ENCODE results near the gene RAB31. TPM values are rescaled to one million over a fixed set of nuclear protein-coding genes. Genes with fewer than 3 reads are reported as not detected.

Gene RAB31
- total RNA-seq, 1 experiment from 2014 or later: 9.5 TPM

- no peak for DNase-seq
- POLR2A ChIA-PET: no interaction called here
- Histone ChIP-seq H3K36me3 (ENCODE audit: control insufficient read depth, insufficient read depth, low read length) (no peaks in the 10 kb centered on the region), H3K9me3 (no peaks in the 10 kb centered on the region), H3K4me3 (ENCODE audit: low read depth, low read length) (no peak overlapping the region), H3K4me1 (no peaks in the 10 kb centered on the region), H3K27me3 (replicated peaks; ENCODE audit: control insufficient read depth, insufficient read depth, low read length) (no peaks in the 10 kb centered on the region)
- Mint-ChIP-seq H3K27ac (ENCODE audit: unreplicated experiment) (no peak overlapping the region), H3K36me3 (ENCODE audit: insufficient read depth, unreplicated experiment) (peaks cover 7% of the 10 kb centered on the region), H3K27me3 (ENCODE audit: insufficient read depth, unreplicated experiment) (no peaks in the 10 kb centered on the region), H3K9me3 (ENCODE audit: unreplicated experiment) (no peaks in the 10 kb centered on the region), H3K4me3 (ENCODE audit: unreplicated experiment) (no peak overlapping the region), H3K4me1 (ENCODE audit: low read depth, unreplicated experiment) (peaks cover 10% of the 10 kb centered on the region)
- CTCF ChIA-PET: no interaction called here
- intact Hi-C loops (cut with micrococcal nuclease; ENCODE audit: unreplicated experiment): no loop called here
- no TSS peak for BruUV-seq (replicated peaks)
- TF ChIP-seq CTCF (IDR thresholded peaks at IDR 0.05; ENCODE audit: insufficient read depth in 1 of 2, low read depth in 1 of 2, low read length in 1 of 2, severe bottlenecking in 1 of 2, unreplicated experiment in 1 of 2): no peak
These were observed 138.2 kb downstream of the RAB31 start for GRCh38 chr18:9846162-9846925.

GRCh38 chr18:9848170-9848879 lies 140.2 kb downstream of the RAB31 start:
- Mint-ChIP-seq H3K4me3 (ENCODE audit: unreplicated experiment) (no peak overlapping the region), H3K4me1 (ENCODE audit: low read depth, unreplicated experiment) (peaks cover 10% of the 10 kb centered on the region), H3K36me3 (ENCODE audit: insufficient read depth, unreplicated experiment) (peaks cover 7% of the 10 kb centered on the region), H3K27me3 (ENCODE audit: insufficient read depth, unreplicated experiment) (no peaks in the 10 kb centered on the region), H3K9me3 (ENCODE audit: unreplicated experiment) (no peaks in the 10 kb centered on the region), H3K27ac (ENCODE audit: unreplicated experiment) (no peak overlapping the region)
- no TSS peak for BruUV-seq (replicated peaks)
- Histone ChIP-seq H3K4me1 (no peaks in the 10 kb centered on the region), H3K9me3 (peaks cover 5% of the 10 kb centered on the region; the same call in 1 of the 2 replicates), H3K4me3 (ENCODE audit: low read depth, low read length) (no peak overlapping the region), H3K27me3 (replicated peaks; ENCODE audit: control insufficient read depth, insufficient read depth, low read length) (no peaks in the 10 kb centered on the region), H3K36me3 (ENCODE audit: control insufficient read depth, insufficient read depth, low read length) (no peaks in the 10 kb centered on the region)
- CTCF ChIA-PET: interaction anchor here (0.6 kb wide), 1 partner anchor 17 kb away, joined by 3 read pairs; no protein-coding TSS in a partner anchor
- DNase-seq: no peak
- intact Hi-C loops (cut with micrococcal nuclease; ENCODE audit: unreplicated experiment): no loop called here
- TF ChIP-seq CTCF (IDR thresholded peaks at IDR 0.05; ENCODE audit: insufficient read depth in 1 of 2, low read depth in 1 of 2, low read length in 1 of 2, severe bottlenecking in 1 of 2, unreplicated experiment in 1 of 2): no peak
- POLR2A ChIA-PET: no interaction called here

- no TSS peak for BruUV-seq (replicated peaks)
- POLR2A ChIA-PET: no interaction called here
These were observed 141.5 kb downstream of the RAB31 start for GRCh38 chr18:9849407-9850283.

More at GRCh38 chr18:9849407-9850283, 141.5 kb downstream of the RAB31 start:
- peaks cover 7% of the 10 kb centered on the region for H3K36me3 Mint-ChIP-seq (ENCODE audit: insufficient read depth, unreplicated experiment)
- intact Hi-C loops (cut with micrococcal nuclease; ENCODE audit: unreplicated experiment): no loop called here
- TF ChIP-seq CTCF (IDR thresholded peaks at IDR 0.05; ENCODE audit: insufficient read depth in 1 of 2, low read depth in 1 of 2, low read length in 1 of 2, severe bottlenecking in 1 of 2, unreplicated experiment in 1 of 2): no peak
- no peak overlapping the region for H3K4me3 Mint-ChIP-seq (ENCODE audit: unreplicated experiment)
- no peak for DNase-seq
- H3K9me3 Mint-ChIP-seq (ENCODE audit: unreplicated experiment): no peaks in the 10 kb centered on the region
- H3K4me1 Mint-ChIP-seq (ENCODE audit: low read depth, unreplicated experiment): peaks cover 10% of the 10 kb centered on the region
- H3K27me3 Mint-ChIP-seq (ENCODE audit: insufficient read depth, unreplicated experiment): no peaks in the 10 kb centered on the region
- H3K36me3 ChIP-seq (ENCODE audit: control insufficient read depth, insufficient read depth, low read length): no peaks in the 10 kb centered on the region
- CTCF ChIA-PET: no interaction called here
- H3K27me3 ChIP-seq (replicated peaks; ENCODE audit: control insufficient read depth, insufficient read depth, low read length): no peaks in the 10 kb centered on the region
- H3K4me1 ChIP-seq: no peaks in the 10 kb centered on the region
- H3K4me3 ChIP-seq (ENCODE audit: low read depth, low read length): no peak overlapping the region
- peak overlapping the region; percentile 44 for H3K27ac Mint-ChIP-seq (ENCODE audit: unreplicated experiment)
- H3K9me3 ChIP-seq: peaks cover 5% of the 10 kb centered on the region; the same call in 1 of the 2 replicates
